Effector CD4-positive, alpha-beta T cell (primary cell): ENCODE measurements around the gene PLA2G4F.

ENCODE experiments used
- DNase-seq: peaks from one replicate; pipeline ENCODE4 v3.0.0-alpha.2; 2020

The PLA2G4F gene

GRCh38 chr15:42145546-42146455, 10.6 kb downstream of the PLA2G4F start:
- no peak for DNase-seq

GRCh38 chr15:42144841-42145375, 11.5 kb downstream of the PLA2G4F start:
- no peak for DNase-seq

GRCh38 chr15:42143866-42144625, 12.4 kb downstream of the PLA2G4F start:
- no peak for DNase-seq

DNA sequence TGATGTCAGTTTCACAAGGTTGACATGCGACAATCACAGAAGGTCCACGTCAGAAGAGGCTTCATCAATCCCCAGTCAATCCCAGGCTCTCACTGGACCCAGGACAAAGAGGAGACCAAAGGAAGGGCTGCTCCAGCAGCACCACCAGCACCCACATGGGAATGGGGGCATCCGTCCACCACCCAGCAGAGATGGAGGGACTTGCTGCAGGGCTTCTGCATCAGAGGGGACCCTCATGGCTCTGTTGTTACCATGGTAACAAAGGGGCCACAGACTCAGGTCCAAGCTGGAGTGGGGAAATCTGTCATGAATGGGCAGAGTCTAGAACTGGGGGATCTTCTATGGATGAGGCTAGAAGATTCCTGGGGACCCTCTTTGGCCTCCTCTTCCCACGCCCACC, 13.1 kb downstream of the PLA2G4F start:
- no peak for DNase-seq

DNA sequence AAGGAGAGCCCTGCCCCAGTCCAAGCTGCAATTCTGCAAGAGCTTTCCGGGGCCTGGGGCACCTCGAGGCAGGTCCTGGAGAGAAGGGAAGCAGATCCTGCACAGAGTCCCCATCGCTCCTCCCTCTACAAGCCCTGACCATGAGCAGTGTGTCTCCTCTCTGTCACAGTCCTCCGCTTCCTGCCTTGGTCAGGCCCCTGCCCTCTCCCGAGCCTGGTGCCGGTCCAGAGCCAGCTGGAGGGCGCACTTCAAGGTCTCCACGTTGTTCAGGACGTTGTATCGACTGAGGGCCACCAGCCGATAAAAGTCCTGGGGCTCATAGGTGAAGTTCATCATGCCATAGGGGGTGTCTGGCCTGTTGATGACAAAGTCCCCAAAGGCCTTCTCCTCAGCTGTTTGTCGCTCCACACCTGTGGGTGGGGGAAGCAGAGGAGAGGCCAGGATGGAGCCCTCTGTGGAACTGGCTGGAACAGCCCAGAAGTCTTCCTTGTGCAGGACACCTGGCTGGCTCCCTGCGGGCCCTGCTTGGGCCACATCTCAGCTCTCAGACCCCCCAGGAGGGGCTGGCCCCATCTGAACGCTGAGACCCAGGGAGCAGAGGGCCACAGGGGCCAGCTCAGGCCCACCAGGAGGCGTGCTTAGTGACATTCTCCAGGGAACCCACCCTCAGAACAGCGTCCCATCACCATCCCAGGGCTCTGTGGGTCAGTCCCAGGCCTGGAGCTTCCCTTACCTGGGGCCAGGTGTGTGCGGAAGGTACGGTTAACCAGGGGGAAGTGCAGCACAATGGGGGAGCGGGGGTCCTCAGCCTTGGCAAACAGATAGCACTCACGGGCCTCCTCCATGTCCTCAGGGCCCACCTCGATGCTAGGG, 14.4 kb downstream of the PLA2G4F start:
- DNase-seq: no peak

DNA sequence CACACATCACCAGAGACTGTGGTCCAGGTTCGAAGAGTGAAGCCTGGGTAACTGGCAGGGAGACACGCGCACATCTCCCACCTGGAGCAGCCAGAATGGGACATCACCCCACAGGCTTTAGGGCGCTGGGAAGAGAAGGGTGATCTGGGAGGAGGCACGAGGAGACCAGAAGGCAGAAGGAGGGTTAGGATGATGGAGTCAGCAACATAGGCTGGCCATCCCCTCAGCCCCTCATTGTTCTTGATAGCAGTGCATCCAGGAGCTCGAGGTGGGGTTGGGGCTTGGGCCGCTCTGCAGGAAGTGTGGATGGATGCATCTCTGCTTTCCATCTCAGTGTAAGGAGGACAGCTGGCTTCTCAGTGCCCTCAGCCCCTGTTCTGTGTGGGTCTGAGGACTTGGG, 15.2 kb downstream of the PLA2G4F start:
- DNase-seq: no peak

- DNase-seq: no peak
These were observed 15.9 kb downstream of the PLA2G4F start for GRCh38 chr15:42140383-42141070.

DNA sequence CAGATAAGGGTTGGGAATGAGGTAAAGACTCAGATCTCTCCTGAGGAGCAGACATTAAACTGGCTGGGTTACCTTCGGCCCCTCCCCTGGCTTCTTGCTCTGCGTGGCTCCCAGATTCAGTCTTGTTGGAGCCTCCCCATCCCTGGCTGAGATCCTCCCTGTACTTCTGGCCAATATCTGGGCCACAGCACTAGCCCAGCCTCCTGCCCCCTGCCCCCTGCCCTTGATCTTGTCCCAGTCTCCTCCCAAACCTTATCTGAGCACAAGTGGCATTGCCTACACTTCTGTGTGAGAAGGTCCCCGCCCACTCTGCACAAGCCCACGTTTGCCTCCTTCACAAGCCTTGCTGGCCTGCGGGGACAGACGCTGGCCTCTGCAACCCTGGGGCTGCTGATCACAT, 16.8 kb downstream of the PLA2G4F start:
- DNase-seq: no peak

GRCh38 chr15:42138968-42139386, 17.5 kb downstream of the PLA2G4F start:
- no peak for DNase-seq

- DNase-seq: no peak
These were observed 18.0 kb downstream of the PLA2G4F start for GRCh38 chr15:42138411-42138810.

DNA sequence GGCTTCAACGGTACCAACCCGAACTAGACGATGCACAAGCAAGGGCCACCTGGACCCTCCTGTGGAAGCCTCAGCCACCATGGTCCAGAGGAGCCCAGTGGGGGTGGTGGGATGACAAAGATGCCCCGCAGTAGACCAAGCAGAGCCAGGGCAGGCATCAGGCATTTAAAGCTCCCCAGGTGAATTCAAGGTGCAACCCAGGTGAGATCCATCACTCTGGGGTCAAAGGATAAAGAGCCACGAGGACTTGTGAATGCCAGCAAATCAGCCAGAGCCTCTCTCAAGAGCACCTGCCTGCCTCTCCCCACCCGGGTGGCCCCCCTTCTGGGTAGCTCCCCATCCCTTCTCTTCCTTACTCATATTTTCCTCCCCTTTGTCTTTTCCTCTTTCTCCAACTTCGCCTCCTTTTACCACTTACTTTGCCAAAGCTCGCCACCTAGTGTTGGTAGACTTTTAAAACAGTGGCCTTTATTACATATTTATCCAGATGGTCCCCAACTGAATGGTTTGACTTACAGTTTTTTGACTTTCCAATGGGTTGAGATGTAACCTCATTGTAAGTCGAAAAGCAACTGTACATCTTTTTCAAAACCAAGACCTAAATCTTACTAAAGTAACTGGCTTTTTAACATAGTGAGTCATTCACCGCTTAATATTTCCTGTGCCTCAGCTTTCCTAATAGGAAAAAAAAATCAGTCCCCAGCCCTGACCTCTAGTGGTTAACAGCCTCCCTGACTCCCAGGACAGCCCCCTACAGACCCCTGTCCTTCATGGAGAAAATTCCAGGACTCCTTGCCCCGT, 18.8 kb downstream of the PLA2G4F start:
- DNase-seq: no peak

DNA sequence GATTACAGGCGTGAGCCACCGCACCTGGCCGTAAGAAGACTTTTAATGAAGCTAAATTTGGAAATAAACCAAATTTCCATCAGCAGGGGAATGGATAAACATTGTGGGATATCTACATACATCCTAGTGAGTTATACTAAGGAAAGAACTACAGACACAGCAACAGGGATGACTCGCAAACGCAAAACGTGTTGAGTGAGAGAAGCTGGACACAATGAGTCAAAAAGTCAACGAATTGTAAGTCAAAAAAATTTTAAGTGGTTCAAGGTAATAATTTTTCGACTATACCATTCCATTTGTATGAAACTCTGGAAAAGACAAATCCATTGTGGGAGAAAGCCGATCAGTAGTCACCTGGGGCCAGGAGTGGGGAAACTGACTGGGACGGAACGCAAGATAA, 19.9 kb downstream of the PLA2G4F start:
- DNase-seq: no peak

DNA sequence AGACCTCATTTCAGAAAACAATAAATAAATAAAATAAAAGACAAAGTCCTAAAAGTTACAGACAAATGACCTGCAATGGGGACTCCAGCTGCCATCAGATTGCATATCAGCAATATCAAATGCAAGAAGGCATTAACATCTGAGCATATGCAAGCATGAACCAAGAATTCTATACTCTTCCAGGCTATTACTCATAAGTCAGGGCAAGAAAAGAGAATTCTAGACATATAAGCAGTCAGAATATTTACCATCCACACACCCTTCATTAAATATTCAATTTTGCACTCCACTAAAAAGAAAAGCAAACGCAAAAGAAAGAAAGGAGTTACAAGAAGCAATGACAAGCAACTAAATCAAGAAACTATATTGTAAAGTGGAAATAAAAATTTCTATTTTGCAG, 21.1 kb downstream of the PLA2G4F start:
- DNase-seq: no peak

DNA sequence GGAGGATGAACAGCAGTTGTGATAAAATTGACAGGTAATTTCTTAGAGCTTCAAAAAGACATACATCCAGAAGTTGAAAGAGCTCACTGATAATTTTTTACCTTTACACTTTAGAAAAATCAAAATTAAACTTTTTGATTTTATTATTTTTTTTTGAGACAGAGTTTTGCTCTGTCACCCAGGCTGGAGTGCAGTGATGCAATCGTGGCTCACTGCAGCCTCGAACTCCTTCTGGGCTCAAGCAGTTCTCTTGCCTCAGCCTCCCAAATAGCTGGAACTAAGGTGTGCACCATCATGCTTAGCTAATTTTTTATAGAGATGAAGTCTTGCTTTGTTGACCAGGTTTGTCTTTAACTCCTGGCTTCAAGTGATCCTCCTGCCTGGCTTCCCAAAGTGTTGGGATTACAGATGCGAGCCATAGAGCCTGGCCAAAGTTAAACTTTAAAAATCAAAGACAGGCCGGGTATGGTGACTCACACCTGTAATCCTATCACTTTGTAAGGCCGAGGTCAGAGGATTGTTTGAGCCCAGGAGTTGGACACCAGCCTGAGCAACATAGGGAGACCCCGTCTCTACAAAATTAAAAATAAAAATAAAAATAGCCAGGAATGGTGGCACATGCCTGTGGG, 21.7 kb downstream of the PLA2G4F start:
- DNase-seq: no peak

DNA sequence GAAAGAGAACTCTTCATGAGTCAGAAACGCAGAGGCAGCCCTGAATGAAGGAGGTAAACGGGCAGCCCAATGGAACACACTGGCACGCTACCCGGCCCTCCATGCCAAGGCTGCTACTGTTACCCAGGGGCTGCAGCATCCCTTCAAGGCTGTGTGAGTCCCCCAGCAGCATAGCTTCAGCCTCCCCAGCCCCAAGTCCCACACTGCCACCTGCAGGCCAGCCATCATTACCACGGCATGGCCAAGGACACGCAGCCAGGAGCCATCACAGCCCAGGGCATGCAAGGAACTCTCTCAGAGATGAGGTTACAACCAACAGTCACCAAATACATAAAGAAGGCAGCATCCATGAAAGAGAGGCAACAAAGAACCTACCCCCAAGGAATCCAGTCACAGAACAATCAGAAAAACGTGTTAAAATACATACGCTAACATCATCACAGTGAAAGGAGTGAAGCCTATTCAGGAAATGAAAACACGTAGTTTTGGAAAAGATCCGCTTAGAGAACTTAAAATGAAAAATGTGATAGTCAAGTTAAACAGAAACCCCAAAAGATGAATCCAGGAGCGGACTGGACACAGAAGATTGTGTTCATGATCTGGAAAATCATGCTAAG, 22.4 kb downstream of the PLA2G4F start:
- DNase-seq: peak; percentile 17

GRCh38 chr15:42133356-42133755, 23.1 kb downstream of the PLA2G4F start:
- no peak for DNase-seq

DNA sequence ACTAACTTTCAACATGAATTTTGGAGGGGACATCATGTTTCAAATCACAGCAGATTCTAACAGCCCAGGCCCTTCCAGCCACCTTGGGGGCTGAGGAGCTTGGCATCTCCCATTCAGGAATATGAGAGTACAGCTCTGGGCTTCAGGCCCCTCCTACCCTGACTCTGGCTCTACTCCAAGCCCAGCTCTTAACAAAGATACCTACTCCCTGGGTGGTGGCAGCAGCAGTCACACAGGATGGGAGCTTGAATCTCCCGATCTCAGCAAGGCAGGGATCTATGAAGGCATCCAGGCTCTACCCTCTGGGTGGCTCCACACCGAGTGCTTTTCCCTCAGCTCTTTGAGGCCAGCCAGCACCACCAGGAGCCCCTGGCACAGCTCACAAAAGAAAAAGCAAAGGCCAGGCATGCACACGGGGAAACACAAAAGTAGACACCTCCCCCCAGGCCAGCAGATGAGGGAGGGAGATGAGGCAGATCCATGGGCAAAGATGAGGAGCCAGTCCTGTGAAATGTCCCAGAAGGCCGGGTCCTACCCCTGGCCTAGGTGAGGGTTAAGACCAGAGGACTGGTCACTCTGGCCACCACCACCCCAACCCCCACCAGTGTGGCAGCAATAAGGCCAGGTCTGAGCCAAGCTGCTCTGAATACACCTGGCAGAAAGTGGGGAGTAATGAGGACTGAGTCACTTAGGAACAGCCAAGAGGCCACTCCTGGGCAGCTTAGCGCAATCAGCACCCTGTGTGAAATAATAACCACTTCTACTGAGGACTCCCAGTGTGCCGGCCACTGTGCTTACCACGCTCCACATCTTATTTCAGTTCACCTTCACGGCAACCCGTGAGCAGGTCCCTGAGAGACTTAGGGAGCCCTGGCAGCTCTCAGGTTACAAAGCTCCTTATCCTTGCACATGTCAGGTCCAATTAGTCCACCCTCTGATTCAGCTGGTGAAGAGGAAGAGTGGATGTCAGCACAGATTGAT, 24.3 kb downstream of the PLA2G4F start:
- no peak for DNase-seq

GRCh38 chr15:42131006-42131405, 25.4 kb downstream of the PLA2G4F start:
- no peak for DNase-seq
